GM18861 (cell line): ENCODE measurements around the gene SPACA4.

ENCODE experiments used
- ATAC-seq: cut with Tn5 transposase; IDR thresholded peaks from one replicate; pipeline ENCODE4 v1.9.1; 2021; ENCODE audit not compliant: unreplicated experiment

SPACA4 gene

DNA sequence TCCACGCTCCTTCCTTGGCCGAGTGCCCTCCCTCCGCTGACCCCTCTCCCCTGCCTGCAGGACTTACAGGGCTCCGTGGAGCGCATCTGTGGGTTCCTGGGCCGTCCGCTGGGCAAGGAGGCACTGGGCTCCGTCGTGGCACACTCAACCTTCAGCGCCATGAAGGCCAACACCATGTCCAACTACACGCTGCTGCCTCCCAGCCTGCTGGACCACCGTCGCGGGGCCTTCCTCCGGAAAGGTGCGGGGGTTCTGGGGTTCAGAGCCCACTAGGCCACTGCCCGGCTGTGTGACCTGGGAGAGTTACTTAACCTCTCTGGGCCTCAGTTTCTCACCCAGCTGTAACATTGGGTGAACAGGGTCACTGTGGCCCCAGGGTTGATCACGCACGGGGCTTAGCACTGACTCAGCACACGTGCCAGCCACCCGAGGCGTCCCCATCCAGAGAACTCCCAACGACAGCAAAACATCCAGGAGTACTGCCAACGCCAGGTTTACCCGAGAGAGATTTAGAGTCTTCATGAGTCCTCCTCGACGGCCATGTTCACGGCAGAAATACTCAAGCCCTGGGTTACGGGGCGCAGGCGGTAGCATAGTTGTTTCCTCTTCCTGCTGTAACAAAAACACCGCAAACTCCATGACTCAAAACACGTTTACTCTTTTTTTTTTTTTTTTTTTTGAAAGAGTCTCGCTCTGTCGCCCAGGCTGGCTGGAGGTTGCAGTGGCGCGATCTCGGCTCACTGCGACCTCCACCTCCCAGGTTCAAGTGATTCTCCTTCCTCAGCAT, 9.7 kb upstream of the SPACA4 start:
- ATAC-seq, result no peak

DNA sequence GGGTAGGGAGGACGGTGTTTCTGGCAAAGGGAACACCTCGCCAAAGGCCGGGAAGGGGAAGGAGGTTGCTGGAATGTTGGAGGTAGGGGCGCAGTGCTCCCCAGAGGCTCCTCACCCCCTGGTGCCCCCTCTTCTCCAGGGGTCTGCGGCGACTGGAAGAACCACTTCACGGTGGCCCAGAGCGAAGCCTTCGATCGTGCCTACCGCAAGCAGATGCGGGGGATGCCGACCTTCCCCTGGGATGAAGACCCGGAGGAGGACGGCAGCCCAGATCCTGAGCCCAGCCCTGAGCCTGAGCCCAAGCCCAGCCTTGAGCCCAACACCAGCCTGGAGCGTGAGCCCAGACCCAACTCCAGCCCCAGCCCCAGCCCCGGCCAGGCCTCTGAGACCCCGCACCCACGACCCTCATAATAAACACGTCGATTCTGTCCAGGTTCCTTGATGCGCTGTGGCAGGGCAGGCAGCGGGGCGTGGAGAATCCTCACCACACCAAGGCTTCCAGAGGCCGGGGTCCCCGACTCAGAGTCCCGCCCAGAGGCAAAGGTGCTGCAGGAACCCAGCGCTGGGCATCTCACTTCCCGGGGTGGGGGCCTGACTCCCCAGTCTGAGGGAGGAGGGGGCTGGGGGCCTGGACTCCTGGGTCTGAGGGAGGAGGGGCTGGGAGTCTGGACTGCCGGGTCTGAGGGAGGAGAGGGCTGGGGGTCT, 7.4 kb upstream of the SPACA4 start:
- no peak for ATAC-seq

DNA sequence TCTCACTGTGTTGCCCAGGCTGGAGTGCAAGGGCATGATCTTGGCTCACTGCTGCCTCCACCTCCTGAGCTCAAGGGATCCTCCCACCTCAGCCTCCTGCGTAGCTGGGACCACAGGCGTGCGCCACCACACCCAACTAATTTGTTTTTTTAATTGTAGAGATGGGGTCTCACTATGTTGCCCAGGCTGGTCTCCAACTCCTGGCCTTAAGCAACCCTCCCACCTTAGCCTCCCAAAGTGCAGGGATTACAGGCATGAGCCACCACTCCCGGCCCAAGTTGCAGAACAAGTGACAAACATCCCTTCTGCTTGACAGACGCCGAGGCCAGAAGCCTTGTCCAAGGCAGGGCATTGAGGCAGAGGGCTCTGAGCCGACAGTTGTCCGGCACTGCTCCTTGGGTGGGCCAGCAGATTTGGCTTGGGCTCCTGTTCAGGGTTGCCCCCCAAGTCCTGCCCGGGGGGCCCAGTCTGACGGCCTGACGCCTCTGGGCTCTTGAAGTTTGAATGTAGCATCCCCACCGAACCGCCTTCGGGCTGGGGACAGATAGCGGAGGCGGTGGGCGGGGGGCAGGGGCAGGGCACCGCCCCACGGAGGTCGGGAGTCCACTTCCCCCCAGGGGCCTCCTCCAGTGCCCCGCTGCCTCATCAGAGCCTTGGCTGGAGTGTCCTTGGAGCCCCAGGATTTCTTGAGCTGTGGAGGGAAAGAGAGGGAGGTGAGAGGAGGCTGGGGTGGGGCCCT, 5.7 kb upstream of the SPACA4 start:
- no peak for ATAC-seq

DNA sequence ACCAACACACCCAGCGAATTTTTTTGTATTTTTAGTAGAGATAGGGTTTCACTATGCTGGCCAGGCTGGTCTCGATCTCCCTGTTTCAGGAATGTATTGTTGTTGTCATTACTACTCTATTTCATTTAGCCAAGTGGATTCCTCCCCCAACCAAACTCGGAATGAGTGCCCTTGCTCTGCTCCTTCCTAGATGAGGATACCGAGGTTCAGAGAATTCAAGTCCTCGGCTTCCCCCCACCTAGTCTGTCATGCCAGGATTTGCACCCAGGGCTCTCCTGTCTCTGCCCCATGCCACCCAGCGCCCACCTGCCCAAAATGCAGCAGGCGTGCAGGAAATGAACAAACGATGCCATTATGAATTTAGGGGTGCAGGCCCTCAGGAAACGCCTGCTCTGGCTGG, 3.5 kb upstream of the SPACA4 start:
- ATAC-seq, result no peak

DNA sequence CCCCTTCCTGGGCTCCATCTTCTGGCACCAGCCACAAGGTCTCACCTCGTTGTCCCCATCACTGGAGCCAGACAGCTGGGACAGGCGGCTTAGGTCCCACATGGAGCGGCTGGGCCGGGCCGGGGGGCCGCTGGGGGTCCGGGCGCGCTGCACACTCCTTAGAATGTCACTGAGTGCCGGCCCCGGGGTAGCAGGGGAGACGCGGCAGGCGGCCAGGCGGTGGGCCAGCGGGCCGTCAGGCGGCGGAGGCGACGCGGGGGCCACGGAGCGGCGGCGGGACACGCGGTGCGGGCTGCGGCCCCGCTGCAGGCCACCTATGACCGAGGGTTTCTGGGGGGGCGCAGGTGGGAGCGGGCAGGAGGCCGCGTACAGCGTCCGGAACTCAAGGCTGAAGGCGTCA, 3.1 kb upstream of the SPACA4 start:
- no peak for ATAC-seq

DNA sequence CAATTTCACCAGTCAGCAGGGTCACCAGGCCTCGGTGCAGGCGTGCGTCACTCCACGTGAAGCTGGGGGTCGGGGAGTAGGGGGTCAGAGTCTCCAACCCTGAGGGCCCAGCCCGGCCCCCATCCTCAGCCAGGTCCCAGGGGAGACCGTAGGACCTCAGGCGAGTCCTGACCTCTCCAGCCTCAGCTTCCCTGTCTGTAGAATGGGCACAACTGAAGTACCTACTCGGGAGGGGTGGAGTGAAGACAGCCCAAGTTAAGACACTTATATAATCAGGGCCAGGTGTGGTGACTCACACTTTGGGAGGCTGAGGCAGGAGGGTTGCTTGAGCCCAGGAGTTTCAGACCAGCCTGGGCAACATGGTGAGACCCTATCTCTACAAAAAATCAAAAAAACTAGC, 2.7 kb upstream of the SPACA4 start:
- ATAC-seq, result no peak

DNA sequence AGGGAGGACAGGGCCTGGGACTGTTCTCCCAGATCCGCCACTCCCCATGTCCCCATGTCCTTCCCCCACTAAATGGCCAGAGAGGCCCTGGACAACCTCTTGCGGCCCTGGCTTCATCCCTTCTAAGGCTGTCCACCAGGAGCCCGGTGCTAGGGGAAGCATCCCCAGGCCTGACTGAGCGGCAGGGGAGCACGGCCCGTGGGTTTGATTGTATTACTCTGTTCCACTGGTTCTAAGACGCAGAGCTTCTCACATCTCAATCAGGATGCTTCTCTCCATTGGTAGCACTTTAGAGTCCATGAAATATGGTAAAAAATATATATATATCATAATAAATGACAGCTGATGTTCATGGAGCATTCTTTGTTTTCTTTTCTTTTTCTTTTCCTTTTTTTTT, 815 bp downstream of the SPACA4 start:
- no peak for ATAC-seq

DNA sequence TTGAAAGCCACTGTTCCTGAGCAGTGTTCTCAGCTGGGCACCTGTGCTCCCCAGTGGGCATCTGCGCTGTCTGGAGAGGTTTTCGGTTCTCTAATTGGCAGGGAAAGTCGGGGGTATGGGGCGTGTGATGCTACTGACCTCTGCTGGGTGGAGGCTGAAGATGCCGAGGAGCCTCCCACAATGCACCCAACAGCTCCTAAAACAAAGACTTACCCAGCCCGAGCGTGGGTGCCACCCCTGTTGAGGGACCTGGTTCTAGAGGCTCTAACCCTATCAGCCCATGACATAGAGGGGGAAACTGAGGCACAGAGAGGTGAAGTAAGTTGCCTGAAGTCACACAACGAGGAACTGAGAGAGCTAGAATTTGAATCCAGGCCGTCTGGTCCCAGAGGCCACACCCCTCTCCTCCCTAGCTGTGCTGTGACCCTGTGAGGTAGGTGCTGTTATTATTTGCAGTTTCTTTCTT, 2.3 kb downstream of the SPACA4 start:
- no peak for ATAC-seq

DNA sequence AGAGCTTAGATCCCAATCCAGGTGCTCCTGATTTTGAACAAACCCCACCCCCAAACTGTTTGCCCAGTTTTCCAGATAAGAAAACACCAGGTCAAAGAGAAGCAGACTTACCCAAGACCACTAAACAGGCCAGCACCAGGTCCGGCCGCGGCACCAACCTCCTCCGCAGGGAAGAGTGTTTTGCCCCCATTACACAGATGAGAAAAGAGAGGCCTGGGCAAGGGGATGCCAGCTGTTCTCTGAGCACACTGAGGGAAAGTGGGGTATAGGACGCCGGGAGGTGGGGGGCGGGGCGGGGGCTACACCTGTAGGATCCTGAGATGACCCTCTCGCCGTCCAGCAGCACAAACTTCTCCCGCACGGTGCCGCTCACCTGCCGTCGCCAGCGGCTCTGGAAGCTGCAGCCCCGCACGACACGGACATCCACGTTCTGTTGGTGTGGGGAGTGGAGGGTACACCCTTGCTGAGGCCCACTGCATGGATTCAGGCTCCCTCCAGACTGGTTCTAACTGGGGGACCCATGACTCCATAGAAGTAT, 3.1 kb downstream of the SPACA4 start:
- no peak for ATAC-seq

DNA sequence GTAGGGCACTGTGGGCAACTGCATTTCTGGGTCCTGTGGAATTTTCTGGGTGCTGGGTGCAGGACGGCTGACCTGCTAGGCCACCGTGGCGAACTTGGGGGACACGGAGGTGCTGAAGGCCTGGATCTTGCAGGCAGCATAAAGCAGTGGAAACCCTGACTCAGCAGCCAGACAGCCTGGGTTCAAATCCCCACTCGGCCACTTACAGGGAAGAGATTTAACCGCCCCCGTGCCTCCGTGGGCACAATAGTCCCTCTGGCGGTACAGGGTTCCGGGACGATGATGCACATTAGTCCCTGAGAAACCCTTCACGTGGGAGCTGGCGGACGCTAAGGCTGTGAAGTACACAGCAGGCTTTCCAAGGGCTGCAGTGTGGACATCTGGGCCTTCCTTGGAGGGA, 5.3 kb downstream of the SPACA4 start:
- ATAC-seq, result no peak

DNA sequence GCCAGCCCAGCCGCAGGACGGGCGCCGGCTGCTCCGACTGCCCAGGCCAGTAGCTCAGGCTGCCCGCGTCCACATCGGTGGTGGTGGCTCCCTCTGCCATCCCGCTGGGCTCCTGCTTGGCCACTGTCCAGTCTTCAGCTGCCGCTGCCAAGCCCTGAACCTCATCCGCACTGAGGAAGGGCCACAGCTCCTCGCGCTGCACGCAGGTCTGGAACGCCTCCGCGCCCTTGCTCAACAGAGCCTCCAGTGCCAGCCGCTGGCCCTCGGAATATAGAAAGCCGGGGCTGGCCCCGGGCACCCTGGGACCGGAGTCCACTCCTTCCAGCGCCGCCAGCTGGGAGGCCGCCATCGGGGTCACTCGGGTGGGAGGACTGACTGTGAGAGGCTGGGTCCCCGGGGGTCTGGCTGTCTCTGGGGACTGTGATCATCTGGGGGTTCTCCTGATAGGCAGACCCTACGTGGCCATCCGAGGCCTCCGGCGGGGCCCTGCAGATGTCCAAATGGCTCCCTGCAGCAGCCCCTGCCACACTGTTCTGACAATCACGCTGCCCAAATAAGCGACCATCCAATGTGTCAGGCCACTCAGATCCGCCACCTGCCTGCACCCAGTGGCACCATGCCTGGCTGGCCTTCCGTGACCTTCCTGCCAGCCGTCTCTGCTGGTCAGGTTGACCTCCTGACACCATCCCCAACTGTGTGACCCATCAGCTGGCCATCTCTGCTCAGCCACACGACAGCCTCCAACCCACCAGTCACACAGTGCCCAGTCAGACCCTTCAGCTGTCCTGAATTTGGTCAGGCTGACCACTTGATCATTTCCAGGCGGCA, 6.7 kb downstream of the SPACA4 start:
- no peak for ATAC-seq

DNA sequence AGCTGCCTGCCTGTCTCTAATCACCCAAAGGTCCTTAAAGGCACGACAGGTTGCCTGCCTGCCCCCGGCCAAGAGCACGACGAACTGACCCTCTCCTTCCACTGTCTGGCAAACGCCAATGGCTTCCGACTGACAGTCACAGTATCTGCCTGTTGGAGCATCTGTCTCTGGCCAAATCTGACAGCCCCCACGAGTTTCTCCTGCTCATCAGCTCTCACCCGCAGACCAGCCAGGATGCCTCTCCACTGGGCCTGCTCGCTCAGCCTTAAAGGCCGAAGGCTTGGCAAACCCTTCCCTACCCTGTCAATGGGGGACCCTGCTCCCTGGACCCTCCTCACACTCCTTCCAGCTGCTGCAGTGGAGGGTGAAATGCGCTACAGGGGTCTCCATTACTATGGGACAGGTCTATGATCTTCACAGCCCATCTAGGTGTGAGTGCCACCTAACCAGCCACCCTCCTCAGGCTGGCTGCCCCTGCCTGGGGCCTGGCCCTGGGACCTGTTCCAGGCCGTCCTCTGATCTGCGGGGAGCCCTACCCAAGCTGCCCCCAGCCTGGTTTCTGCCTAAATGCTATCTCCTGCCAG, 7.4 kb downstream of the SPACA4 start:
- no peak for ATAC-seq

DNA sequence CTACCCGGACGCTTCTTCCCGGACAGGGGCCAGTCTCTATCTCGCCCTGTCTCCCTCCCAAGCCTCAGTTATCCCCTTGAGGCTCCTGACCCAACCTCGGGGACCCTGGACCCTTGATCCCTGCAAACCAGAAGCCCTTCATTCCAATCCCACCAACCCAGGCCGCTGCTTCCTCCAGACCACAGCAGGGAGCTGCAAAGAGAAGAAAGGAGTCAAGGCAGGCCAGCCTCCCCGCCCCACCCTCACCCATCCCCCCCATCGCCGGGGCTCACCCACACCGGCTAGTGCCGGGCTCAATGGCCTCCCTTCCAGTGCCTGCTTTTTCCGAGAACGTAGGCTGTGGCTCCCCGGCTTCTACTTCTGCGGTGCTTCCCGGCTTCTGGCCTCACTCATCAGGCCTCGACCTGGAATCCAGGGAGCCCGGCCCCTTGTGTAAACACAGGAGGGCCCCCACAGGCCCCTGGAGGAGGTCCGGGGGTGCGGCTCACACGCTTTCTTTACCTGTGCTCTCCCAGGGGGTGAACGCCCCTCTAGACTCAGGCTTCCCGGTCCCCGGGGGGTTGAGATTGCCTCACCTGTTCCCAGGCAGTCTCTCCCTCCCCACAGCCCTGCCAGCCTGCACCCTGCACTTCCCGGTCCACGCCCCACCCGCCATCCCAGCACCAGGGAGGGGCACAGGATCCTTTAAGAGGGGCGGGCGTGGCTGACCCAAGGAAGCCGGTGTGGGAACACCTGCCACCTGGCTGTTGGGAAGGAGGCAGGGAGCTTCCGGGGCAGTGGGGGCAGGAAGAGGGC, 8.1 kb downstream of the SPACA4 start, which contains the start of gene FAM83E:
Gene FAM83E (minus strand): TSS at position 641 of the 795 bp plus-strand sequence. CDS start 1,704 bp downstream, outside the sequence.
- no peak for ATAC-seq

DNA sequence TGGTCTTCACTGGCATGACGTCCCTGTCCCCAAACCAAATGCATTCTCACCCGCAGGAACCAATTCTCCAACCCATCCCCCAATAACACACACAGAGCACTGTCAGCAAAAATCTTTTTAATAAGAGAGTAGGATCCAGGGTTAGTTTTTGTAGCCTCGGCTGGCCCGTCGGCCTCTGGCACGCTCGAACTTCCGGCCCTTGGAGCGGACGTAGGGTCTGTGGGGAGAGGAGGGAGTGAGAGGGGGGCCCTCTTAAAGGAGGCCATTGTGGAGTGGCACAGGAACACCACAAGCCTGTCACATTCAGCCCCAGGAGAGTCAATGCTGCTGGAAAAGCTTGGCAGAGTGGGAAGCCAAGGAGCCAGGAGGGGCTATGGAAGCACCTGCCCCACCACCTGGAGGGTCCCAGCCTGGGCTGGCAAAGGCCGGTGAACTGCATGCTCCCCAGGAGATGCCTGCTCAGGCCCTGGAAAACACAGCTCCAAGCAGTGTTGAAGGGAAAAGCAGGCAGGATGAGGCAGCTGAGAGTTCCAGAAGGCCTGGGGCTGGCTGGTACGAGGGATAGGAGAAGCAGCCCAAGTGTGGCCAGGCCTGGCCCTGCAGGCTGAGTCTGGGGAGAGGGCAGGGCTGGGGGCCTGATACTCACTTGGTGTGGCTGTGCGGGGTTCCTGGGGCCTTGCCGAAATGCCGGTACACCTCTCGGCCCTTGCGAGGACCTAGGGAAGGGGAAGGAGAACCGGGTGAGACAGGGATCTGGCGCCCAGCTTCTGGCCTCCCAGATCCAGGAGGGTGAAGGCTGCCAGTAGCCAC, 8.9 kb downstream of the SPACA4 start:
- ATAC-seq, result no peak

DNA sequence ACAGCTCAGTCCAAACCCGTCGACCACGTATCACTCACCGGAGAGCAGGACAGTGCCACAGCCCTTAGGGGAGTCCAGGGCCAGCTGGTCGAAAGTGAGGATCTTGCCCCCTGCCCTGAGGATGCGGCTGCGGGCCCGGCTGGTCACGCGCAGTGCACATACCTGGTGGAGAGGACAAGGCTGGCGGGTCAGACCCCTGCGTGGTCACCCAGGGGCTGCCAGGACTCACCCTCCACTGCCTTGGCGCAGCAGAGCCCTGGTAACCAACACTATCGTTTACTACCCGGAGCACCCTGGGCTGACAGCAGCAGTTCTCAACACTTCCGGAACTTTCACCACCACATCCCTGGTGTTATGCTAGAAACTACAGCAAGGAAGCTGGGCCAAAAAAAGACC, 9.5 kb downstream of the SPACA4 start:
- no peak for ATAC-seq

DNA sequence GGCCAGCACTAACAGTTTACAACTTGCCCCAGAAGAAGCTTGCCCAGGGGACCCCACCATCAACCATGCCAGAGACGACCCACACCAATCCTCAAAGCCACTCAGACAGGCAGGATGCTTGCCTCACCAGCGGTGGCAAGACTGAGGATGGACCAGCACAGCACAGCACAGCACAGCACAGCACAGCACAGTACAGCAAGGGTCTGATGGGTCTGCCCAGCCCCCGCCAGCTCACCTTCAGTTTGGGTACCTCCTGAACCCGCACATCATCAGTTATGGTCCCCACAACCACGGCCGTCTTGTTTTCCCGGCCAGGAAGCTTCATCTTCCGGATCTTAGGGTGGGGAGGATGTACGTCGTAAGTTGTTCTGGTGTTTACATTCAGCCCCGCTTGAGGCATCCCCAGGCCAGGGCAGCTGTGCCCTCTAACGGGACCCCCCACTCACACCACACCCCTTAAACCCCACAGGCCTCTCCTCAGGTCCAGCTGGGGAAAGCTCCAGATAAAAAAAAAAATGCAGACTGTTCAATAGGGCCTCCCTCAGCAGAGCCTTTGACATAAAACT, 10.0 kb downstream of the SPACA4 start:
- no peak for ATAC-seq

DNA sequence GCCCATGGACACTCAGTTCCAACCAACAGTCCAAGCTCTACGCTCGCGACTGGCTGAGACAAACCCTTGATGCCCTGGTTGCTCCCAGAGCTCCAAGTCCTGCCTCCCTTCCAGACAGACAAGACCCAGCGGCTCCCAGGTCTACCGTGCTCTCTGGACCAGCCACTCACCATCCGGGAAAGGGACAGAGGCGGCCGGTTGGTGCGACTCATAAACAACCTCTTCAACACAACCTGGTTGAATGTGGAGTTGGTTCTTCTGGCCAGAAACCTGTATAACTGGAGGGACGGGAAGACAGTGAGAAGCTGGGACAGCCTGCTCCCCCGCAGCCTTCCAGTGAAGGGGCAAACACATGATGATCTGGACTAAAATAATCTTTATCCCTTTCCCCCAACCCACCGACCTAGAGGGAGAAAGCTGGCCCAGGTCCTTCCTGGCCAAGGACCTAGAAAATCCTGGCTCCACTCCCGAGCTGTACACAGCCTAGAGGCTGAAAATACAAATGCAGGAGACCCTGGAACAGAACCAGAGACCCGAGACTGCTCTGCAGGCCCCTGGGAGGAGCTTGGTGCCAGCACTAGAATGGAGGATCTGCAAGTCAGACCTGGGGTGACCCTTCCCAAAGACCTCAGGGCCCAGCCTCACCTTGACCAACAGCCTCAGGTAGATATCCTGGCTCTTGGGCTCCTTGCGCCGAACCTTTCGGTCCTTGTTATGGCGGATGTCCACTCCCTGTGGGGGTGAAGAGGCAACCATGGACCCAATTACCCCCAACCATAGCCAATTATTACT, 10.8 kb downstream of the SPACA4 start:
- ATAC-seq, result no peak
